HG02840 (cell line): ENCODE data around the gene RUVBL1.
A peak's percentile ranks its signal among the peaks of the same experiment; 100 is the strongest.

Source experiments
- ATAC-seq: cut with Tn5 transposase; IDR thresholded peaks from one replicate; pipeline ENCODE4 v1.9.1; 2021; ENCODE audit warnings: mild to moderate bottlenecking, moderate library complexity, moderate number of reproducible peaks; ENCODE audit not compliant: unreplicated experiment, low FRiP score

The RUVBL1 gene

GRCh38 chr3:128071771-128072453, 51.7 kb downstream of the RUVBL1 start:
- no peak for ATAC-seq

DNA sequence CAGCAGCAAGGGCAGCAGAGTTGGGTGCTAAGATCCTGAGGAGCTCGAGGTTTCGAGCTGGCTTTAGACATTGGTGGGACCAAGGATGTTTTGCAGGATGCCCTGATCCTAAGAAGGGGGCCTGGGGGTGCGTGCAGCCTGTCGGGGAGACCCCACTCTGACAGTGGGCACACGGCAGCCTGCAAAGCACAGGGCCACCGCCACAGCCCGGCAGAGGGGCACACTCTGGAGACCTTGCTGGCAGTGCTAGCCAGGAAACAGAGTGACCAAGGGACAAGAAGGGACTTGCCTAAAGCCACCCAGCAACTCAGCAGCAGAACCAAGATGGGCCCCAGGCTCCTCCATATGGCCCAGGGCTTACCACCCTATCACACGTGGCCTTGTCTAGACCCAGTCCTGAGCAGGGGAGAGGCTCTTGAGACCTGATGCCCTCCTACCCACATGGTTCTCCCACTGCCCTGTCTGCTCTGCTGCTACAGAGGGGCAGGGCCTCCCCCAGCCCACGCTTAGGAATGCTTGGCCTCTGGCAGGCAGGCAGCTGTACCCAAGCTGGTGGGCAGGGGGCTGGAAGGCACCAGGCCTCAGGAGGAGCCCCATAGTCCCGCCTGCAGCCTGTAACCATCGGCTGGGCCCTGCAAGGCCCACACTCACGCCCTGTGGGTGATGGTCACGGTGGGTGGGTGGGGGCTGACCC, 52.6 kb downstream of the RUVBL1 start:
- no peak for ATAC-seq

GRCh38 chr3:128069271-128069670, 54.3 kb downstream of the RUVBL1 start:
- ATAC-seq = no peak

- ATAC-seq = no peak
These were observed 55.4 kb downstream of the RUVBL1 start for GRCh38 chr3:128068156-128068620.

- no peak for ATAC-seq
These were observed 56.1 kb downstream of the RUVBL1 start for GRCh38 chr3:128067489-128067888.

DNA sequence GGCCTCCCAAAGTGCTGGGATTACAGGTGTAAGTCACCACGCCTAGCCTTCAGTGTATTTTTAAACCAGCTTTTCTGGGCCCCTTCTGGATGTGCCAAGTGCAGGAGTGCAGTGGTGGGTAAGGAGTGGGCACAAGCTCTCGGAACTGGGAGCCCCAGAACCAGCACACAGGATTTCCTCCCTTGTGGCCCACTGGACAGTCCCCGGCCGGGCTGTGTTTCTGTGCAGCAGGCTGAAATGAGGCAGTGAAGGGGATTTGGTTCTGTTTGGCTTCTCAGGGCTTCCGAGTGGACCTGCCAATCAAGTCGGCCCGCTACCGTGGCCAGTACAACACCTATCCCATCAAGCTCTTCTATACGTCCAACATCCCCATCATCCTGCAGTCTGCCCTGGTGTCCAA, 56.9 kb downstream of the RUVBL1 start:
- no peak for ATAC-seq

GRCh38 chr3:128066114-128066513, 57.5 kb downstream of the RUVBL1 start:
- ATAC-seq = no peak

GRCh38 chr3:128064962-128065361, 58.6 kb downstream of the RUVBL1 start:
- ATAC-seq = no peak

- no peak for ATAC-seq
These were observed 59.7 kb downstream of the RUVBL1 start for GRCh38 chr3:128063865-128064264.

DNA sequence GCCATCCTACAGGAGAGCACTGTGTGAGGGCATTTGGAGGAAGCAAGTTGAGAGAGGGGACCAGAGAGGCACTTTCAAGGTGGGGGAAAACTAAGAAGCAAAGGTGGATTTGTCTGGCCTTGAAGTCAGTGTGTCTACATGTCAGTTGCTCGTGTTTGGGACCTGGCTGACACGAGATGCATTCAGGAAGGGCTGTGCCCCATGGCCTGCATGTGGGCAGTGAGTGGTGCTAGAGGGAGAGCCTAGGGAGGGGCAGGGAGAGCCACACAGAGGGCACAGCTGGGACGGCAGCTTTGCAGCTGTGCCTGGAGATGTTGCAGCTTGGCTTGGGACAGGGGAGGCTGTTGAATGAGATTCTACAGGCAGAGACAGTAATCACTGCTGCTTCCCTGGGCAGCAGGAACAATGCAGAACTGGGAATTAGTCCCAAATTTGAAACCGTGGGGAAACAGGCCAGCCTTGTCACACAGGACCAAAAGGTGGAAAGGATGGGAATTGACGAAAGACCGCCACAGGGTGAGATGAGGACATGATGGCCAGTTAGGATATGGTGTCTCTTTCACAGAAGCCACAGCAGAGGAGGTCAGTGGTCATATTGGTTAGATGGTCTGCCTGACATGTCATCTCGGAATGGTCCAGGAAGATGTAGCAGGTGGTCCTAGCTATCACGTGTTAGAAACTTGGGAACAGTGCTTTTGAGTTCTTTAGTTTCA, 61.4 kb downstream of the RUVBL1 start:
- no peak for ATAC-seq

- ATAC-seq = no peak
These were observed 62.9 kb downstream of the RUVBL1 start for GRCh38 chr3:128060473-128061381.

DNA sequence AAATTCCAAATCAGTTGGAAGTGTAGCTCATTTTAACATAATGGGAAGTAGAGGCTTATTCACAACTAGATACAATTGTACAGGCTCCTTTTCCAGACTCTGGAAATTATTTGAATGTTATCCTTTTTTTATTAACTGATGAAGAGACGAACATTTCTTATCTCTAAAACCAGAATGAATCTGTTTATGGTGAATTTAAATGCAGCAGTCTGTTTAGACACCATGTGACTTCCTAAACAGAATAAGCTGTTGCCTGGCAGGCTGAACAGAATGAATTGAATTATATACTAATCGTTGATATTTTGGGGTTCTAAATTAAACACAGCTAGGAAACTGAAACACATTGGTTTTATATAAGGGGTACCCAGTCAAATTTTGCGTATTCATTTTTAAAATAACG, 67.4 kb downstream of the RUVBL1 start:
- no peak for ATAC-seq

DNA sequence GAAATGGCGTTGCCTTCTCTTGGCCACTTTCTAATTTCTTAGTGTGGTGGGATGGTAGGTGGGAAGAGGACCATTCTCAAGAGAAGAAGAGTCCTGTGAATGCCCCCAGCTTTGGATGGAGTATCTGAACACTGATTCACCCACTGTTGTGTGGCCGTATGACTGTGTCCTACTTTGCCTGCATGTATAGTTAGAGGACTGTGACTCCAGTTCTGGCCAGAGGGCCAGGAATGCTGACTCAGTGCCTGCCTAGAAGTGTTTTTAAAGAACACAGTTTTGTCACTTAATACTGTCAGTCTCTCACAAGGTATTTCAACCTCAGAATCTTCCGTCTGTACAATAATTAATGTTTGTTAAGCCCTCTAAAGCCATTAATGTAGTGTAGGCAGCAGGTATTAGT, 69.2 kb downstream of the RUVBL1 start:
- ATAC-seq = no peak

- ATAC-seq = no peak
These were observed 70.0 kb downstream of the RUVBL1 start for GRCh38 chr3:128053614-128054013.

- no peak for ATAC-seq
These were observed 70.8 kb downstream of the RUVBL1 start for GRCh38 chr3:128052595-128053351.

- ATAC-seq = peak; percentile 93
These were observed 71.6 kb downstream of the RUVBL1 start, which contains the start of gene SEC61A1 for GRCh38 chr3:128051837-128052594. Gene SEC61A1, plus strand, starts transcription at chr3:128052437. Its CDS starts 116 bp downstream, at chr3:128052553.

DNA sequence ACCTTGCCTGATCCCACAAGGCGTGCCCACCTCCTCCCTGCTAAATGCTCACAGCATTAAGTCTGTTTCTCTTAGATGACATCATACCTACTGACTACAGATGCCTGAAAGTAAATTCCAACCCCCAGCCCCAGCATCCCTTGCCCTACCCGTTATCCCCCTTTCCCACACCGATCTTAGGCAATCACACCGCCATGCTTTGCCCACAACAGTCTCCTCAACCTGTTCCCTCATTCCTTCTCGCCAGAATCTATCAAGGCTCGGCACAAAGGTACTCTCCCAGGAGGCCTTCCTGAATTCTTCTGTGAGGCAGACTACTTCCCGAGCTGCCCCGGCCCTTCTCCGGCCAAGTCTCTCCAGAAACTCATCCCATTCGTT, 72.2 kb downstream of the RUVBL1 start:
- no peak for ATAC-seq

GRCh38 chr3:128050597-128050996, 73.0 kb downstream of the RUVBL1 start:
- no peak for ATAC-seq

- no peak for ATAC-seq
These were observed 82.3 kb downstream of the RUVBL1 start for GRCh38 chr3:128041344-128041743.
